CD4-positive, alpha-beta T cell treated with Interleukin-15 for 1 hour (primary cell): ENCODE data around the gene FES.
A peak's percentile ranks its signal among the peaks of the same experiment; 100 is the strongest.

ENCODE experiments used
- DNase-seq: peaks from one replicate; pipeline ENCODE4 v3.0.0-alpha.2; 2020

The FES gene

GRCh38 chr15:90933301-90933700 is 49.0 kb downstream of the FES start:
- no peak for DNase-seq

DNA sequence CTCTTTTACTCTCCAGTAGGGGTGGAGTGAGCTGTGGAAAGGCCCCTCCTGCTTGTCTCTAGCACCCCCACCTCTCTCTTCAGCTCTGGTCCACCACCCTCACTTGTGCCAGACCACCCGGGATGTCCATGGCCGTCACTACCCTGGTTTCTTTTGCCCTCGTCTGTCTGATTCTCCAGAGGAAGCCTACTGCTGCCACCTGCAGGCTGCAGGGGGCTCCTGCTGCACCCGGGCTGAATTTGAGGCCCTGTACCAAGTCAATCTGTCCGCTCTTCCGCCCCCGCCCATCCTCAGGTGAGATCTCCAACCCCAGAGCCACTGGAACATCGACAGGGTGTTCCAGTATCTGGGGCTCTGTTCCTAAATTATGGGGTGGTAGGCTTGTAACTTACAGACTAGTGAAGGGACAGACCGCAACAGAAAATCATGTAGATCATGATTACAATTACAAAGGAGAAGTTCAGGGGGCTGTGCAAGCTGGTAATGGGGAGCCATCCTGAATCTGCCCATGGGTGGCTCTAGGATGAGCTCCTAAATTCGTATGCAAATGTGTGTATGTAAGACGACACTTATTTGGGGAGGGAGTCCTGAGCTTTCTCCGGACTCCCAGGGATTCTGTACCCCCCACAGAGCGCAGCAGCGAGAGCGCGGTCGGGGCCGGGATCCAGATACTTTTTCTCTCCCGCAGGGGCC is 50.1 kb downstream of the FES start:
- DNase-seq = peak; percentile 87

DNA sequence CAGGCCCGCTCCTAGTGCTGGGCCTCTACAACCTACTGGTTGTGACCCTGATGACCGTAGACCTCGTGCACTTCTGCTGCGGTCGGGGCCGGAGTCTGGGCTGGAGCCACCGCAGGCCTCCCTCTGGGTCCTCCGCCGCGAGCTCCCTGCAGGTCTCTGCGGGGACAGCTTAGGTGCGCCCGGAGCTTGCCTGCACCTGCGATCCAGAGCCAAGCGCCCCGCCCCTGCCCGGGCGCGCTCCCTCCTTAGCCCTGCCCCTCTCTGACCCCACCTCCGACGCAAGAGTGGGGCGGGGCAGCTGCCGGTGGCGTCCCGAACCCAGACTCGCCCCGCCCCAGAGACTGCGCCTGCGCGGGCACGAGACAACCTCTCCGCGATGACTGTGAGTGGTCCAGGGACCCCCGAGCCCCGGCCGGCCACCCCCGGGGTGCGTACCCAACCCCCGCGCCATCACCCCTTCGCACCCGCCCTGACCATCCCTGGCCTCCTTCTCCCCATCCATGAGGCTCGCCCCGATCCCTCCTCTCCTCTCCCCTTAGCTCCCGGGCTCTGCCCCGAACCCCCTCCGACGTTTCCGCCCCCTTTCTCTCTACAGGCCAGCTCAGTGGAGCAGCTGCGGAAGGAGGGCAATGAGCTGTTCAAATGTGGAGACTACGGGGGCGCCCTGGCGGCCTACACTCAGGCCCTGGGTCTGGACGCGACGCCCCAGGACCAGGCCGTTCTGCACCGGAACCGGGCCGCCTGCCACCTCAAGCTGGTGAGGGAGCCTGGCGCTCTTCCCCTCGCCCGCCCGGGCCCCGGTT is 50.8 kb downstream of the FES start, which contains the start of gene UNC45A:
UNC45A (plus strand) TSS at position 337 of the 803 bp plus-strand sequence; CDS start at position 377, 40 bp downstream.
- DNase-seq = peak; percentile 93

- no peak for DNase-seq
Observed at GRCh38 chr15:90936823-90937222, 52.5 kb downstream of the FES start.

DNA sequence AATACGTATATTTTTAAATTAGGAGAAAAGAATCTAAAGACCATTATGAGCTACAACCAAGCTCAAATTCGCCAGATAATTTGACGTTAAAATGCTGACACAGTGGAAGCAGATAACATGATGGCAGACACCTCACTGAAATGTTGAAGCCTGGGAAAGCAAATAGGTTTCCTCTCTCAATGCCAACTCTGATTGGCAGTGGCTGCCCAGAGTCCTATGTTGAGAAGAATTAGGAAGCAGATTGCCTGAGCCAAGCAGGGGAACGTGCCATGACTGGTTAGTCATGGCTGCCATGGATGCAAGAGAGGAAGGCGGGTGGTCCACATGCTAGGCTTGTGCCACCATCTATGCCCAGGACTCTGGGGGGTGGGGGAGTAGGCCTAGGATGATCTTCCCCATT is 54.0 kb downstream of the FES start:
- DNase-seq = no peak

DNA sequence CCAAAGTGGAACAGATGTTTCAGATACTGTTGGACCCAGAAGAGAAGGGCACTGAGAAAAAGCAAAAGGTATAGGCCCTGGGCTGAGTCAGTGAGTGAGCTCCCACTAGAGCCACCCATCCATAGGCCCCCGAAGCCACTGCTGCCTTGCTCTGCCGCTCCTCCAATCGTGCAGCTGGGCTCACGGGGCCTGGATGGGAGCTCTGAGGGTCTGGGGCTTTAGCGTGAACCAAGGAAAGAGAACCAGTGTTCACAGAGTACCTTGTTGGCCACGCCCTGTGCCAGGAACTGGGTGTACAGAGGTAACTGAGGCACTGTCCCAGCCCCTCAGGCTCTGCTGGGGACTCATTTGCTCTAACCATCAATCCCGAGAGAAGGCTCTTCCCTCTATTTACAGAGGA is 55.5 kb downstream of the FES start:
- no peak for DNase-seq

- no peak for DNase-seq
Observed at GRCh38 chr15:90941038-90941437, 56.7 kb downstream of the FES start.

GRCh38 chr15:90942354-90943120 is 58.2 kb downstream of the FES start:
- DNase-seq = no peak

DNA sequence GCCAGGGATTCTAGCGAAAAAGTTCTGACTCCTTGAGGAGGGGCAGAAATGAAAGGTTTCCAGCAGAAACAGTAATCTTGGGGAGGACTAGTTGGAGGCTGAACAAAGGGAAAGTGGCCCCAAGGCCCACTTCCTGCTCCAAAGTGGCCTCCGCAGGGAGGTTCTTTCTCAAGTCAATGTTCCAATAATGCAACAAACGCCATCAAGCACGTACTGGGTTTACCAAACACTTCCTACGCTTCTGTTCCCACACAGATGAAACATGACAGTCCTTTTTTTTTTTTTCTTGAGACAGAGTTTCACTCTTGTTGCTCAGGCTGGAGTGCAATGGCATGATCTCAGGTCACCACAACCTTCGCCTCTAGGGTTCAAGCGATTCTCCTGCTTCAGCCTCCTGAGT is 60.8 kb downstream of the FES start:
- no peak for DNase-seq
